H9 (cell line): ENCODE results near the gene IL17RA. TPM values are rescaled to one million over a fixed set of nuclear protein-coding genes. Genes with fewer than 3 reads are reported as not detected.

Experiments
- DNase-seq: peaks from one replicate; pipeline ENCODE4 v3.0.0-alpha.2; 2017
- H2AFZ ChIP-seq: one replicate; pipeline ENCODE4 v1.6.1; 2013; ENCODE audit warnings: mild to moderate bottlenecking, low read length, control low read depth, moderate library complexity
- H2AK5ac ChIP-seq: 2 replicates; pipeline ENCODE4 v1.6.1; 2013; ENCODE audit warnings: low read length, control low read depth, mixed read lengths; ENCODE audit not compliant: insufficient read length
- H2BK120ac ChIP-seq: one replicate; pipeline ENCODE4 v1.6.1; 2013; ENCODE audit warnings: low read depth, mild to moderate bottlenecking, low read length, control low read depth, inconsistent platforms; ENCODE audit not compliant: poor library complexity, severe bottlenecking
- H2BK12ac ChIP-seq: 2 replicates; pipeline ENCODE4 v1.6.1; 2013; ENCODE audit warnings: low read length, control low read depth, mixed read lengths, low read depth; ENCODE audit not compliant: insufficient read length
- H2BK15ac ChIP-seq: 2 replicates; pipeline ENCODE4 v1.6.1; 2013; ENCODE audit warnings: low read depth, low read length, control low read depth
- H2BK20ac ChIP-seq: one replicate; pipeline ENCODE4 v1.6.1; 2013; ENCODE audit warnings: low read depth, mild to moderate bottlenecking, low read length, control low read depth, inconsistent platforms; ENCODE audit not compliant: poor library complexity, severe bottlenecking
- H2BK5ac ChIP-seq: 2 replicates; pipeline ENCODE4 v1.6.1; 2013; ENCODE audit warnings: low read length, control low read depth, mixed read lengths; ENCODE audit not compliant: insufficient read length
- H3K14ac ChIP-seq: 2 replicates; pipeline ENCODE4 v1.6.1; 2013; ENCODE audit warnings: low read length, control low read depth; ENCODE audit not compliant: insufficient read depth
- H3K18ac ChIP-seq: 2 replicates; pipeline ENCODE4 v1.6.1; 2013; ENCODE audit warnings: low read depth, mild to moderate bottlenecking, mixed read lengths, low read length, control low read depth; ENCODE audit not compliant: insufficient read length
- H3K23ac ChIP-seq: 2 replicates; pipeline ENCODE4 v1.6.1; 2013; ENCODE audit warnings: low read length, control low read depth, mixed read lengths, low read depth; ENCODE audit not compliant: insufficient read length
- H3K23me2 ChIP-seq: 2 replicates; pipeline ENCODE4 v1.6.1; 2013; ENCODE audit warnings: low read depth, mild to moderate bottlenecking, mixed read lengths, low read length, control low read depth; ENCODE audit not compliant: insufficient read length, poor library complexity, severe bottlenecking
- H3K27ac ChIP-seq: 2 replicates; pipeline ENCODE4 v1.5.1; 2013; ENCODE audit warnings: low read length, control low read depth, mixed read lengths, low read depth; ENCODE audit not compliant: insufficient read length
- H3K27me3 ChIP-seq: 2 replicates; pipeline ENCODE4 v1.6.1; 2013; ENCODE audit warnings: low read length, control low read depth, inconsistent platforms; ENCODE audit not compliant: insufficient read depth
- H3K4ac ChIP-seq: 2 replicates; pipeline ENCODE4 v1.6.1; 2013; ENCODE audit warnings: low read depth, mild to moderate bottlenecking, control low read depth, inconsistent platforms, low read length, moderate library complexity
- H3K4me1 ChIP-seq: 2 replicates; pipeline ENCODE4 v1.6.1; 2013; ENCODE audit warnings: low read length, control low read depth, inconsistent platforms; ENCODE audit not compliant: insufficient read depth
- H3K4me2 ChIP-seq: 2 replicates; pipeline ENCODE4 v1.6.1; 2013; ENCODE audit warnings: low read length, control low read depth, mixed read lengths; ENCODE audit not compliant: insufficient read length, insufficient read depth
- H3K56ac ChIP-seq: 2 replicates; pipeline ENCODE4 v1.6.1; 2013; ENCODE audit warnings: low read depth, mild to moderate bottlenecking, mixed read lengths, low read length, control low read depth; ENCODE audit not compliant: insufficient read length
- H3K79me1 ChIP-seq: 2 replicates; pipeline ENCODE4 v1.6.1; 2013; ENCODE audit warnings: low read depth, mild to moderate bottlenecking, moderate library complexity, low read length, control low read depth, inconsistent platforms; ENCODE audit not compliant: insufficient read depth, poor library complexity, severe bottlenecking
- H3K79me2 ChIP-seq: 2 replicates; pipeline ENCODE4 v1.6.1; 2013; ENCODE audit warnings: low read length, control low read depth, inconsistent platforms; ENCODE audit not compliant: insufficient read depth
- H3K9ac ChIP-seq: 2 replicates; pipeline ENCODE4 v1.6.1; 2013; ENCODE audit warnings: low read length, control low read depth, mixed read lengths; ENCODE audit not compliant: insufficient read length; ENCODE audit errors: extremely low read depth
- H3K9me3 ChIP-seq: one replicate; pipeline ENCODE4 v1.6.1; 2013; ENCODE audit warnings: low read depth, low read length, inconsistent platforms; ENCODE audit not compliant: control insufficient read depth
- H3T11ph ChIP-seq: one replicate; pipeline ENCODE4 v1.6.1; 2013; ENCODE audit warnings: mild to moderate bottlenecking, low read length, control low read depth, inconsistent platforms
- H4K20me1 ChIP-seq: one replicate; pipeline ENCODE4 v1.6.1; 2013; ENCODE audit not compliant: control insufficient read depth, insufficient read length, insufficient read depth
- H4K5ac ChIP-seq: 2 replicates; pipeline ENCODE4 v1.6.1; 2013; ENCODE audit warnings: low read depth, mild to moderate bottlenecking, mixed read lengths, low read length, control low read depth; ENCODE audit not compliant: insufficient read length
- H4K8ac ChIP-seq: replicated peaks from 2 replicates; pipeline ENCODE4 v1.6.1; 2013; ENCODE audit warnings: low read length, control low read depth, mixed read lengths, low read depth; ENCODE audit not compliant: insufficient read length
- H4K91ac ChIP-seq: 2 replicates; pipeline ENCODE4 v1.6.1; 2013; ENCODE audit warnings: low read depth, mild to moderate bottlenecking, moderate library complexity, mixed read lengths, low read length, control low read depth; ENCODE audit not compliant: insufficient read length
- H3K27ac Mint-ChIP-seq, 3 experiments: 2 replicates in 2 of 3; 3 replicates in 1 of 3; pipeline ENCODE4 v1.8.0; 2020 to 2021; ENCODE audit warnings: mixed read lengths in 3 of 3, mild to moderate bottlenecking in 1 of 3, moderate library complexity in 1 of 3
- H3K27me3 Mint-ChIP-seq: 2 replicates; pipeline ENCODE4 v1.8.0; 2021; ENCODE audit warnings: low read depth, mild to moderate bottlenecking, moderate library complexity, mixed read lengths
- H3K36me3 Mint-ChIP-seq, 3 experiments: 2 replicates in 2 of 3; 3 replicates in 1 of 3; pipeline ENCODE4 v1.8.0; 2020 to 2021; ENCODE audit warnings: low read depth in 3 of 3, mixed read lengths in 3 of 3; ENCODE audit not compliant: insufficient read depth in 1 of 3
- H3K4me1 Mint-ChIP-seq, 2 experiments: 2 replicates each; pipeline ENCODE4 v1.8.0; 2020; ENCODE audit warnings: mixed read lengths in 2 of 2
- H3K4me3 Mint-ChIP-seq, 2 experiments: 2 replicates in 1 of 2; 3 replicates in 1 of 2; pipeline ENCODE4 v1.8.0; 2020 to 2021; ENCODE audit warnings: mild to moderate bottlenecking in 2 of 2, mixed read lengths in 2 of 2, moderate library complexity in 1 of 2
- H3K9me3 Mint-ChIP-seq, 2 experiments: 2 replicates in 1 of 2; 3 replicates in 1 of 2; pipeline ENCODE4 v1.8.0; 2020; ENCODE audit warnings: mild to moderate bottlenecking in 2 of 2, mixed read lengths in 2 of 2, moderate library complexity in 1 of 2
- WGBS: extraction: QIAGEN DNeasy Blood & Tissue Kit; methylation state at CpG from one replicate; pipeline ENCODE4 v1.1.7; 2013; ENCODE audit warnings: missing lambda C conversion rate, low lambda C conversion rate, mixed read lengths; ENCODE audit not compliant: insufficient read length; ENCODE audit errors: extremely low coverage; 5-methylcytosine and 5-hydroxymethylcytosine counted together
- total RNA-seq: library from RNA; stranded (reverse); gene quantifications from 2 replicates; pipeline ENCODE4 v1.2.1, GENCODE V29; 2021
- TF ChIP-seq, protein P1 (sequence below): fragments of 200-600 bp; sonication (generic); conservative IDR thresholded peaks from 3 replicates; pipeline ENCODE4 v1.8.0; 2021; ENCODE audit warnings: antibody characterized with exemption, mild to moderate bottlenecking

Gene IL17RA
- total RNA-seq, 1 experiment from 2014 or later, result 12.4 TPM

DNA sequence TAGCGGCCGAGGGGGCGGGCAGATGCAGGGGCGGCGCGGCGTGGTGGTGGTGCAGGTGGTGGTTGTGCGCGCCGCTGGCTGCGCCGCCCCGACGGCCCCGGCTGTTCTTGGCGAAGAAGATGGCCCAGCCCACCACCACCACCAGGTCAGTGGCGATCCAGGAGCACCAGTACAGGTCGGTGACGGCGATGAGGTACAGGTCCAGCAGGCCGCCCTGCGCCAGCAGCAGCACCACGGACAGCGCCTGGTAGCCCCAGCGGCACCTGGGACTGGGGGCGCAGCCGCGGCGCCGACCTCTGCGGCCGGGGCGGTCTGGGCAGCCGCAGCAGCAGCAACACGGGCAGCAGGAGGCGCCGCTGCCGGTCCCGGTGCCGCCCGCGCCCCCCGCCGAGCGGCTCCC is 35.5 kb downstream of the IL17RA start:
- H4K91ac ChIP-seq, result no peak overlapping the region
- H2BK15ac ChIP-seq, result no peak overlapping the region
- H2AFZ ChIP-seq, result no peak overlapping the region
- no peak overlapping the region for H2AK5ac ChIP-seq
- H3K56ac ChIP-seq, result no peak overlapping the region
- no peak overlapping the region for H2BK20ac ChIP-seq
- H3K14ac ChIP-seq, result no peak overlapping the region
- H4K5ac ChIP-seq, result no peak overlapping the region
- peak; percentile 93 for DNase-seq
- peaks cover 0 to 4% (median 0%) of the 10 kb centered on the region in 3 experiments; a peak in 2 of 7 replicates for H3K36me3 Mint-ChIP-seq
- TF ChIP-seq, protein P1, sequence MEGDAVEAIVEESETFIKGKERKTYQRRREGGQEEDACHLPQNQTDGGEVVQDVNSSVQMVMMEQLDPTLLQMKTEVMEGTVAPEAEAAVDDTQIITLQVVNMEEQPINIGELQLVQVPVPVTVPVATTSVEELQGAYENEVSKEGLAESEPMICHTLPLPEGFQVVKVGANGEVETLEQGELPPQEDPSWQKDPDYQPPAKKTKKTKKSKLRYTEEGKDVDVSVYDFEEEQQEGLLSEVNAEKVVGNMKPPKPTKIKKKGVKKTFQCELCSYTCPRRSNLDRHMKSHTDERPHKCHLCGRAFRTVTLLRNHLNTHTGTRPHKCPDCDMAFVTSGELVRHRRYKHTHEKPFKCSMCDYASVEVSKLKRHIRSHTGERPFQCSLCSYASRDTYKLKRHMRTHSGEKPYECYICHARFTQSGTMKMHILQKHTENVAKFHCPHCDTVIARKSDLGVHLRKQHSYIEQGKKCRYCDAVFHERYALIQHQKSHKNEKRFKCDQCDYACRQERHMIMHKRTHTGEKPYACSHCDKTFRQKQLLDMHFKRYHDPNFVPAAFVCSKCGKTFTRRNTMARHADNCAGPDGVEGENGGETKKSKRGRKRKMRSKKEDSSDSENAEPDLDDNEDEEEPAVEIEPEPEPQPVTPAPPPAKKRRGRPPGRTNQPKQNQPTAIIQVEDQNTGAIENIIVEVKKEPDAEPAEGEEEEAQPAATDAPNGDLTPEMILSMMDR, result no peak; the same call in 2 of the 3 replicates
- H3K27me3 ChIP-seq, result no peaks in the 10 kb centered on the region
- H3K23ac ChIP-seq, result no peak overlapping the region
- H3K4me3 Mint-ChIP-seq, result peak overlapping the region; percentile 52 to 70; a peak in 4 of 5 replicates
- H3K9ac ChIP-seq, result no peak overlapping the region
- no peak overlapping the region for H3K27ac ChIP-seq
- H2BK5ac ChIP-seq, result no peak overlapping the region
- H3K27ac Mint-ChIP-seq, result no peak overlapping the region
- H4K8ac ChIP-seq, result no peak overlapping the region
- H3K9me3 Mint-ChIP-seq, result no peaks in the 10 kb centered on the region
- no peaks in the 10 kb centered on the region for H4K20me1 ChIP-seq
- WGBS, result no CpG with 5 or more reads among the region's 45 CpGs
- H3K27me3 Mint-ChIP-seq, result peaks cover 7% of the 10 kb centered on the region
- no peaks in the 10 kb centered on the region for H3K79me1 ChIP-seq
- H3K18ac ChIP-seq, result no peak overlapping the region
- no peak overlapping the region for H3T11ph ChIP-seq
- H2BK120ac ChIP-seq, result no peak overlapping the region
- peaks cover 35 to 37% of the 10 kb centered on the region in 2 experiments for H3K4me1 Mint-ChIP-seq
- peak overlapping the region; percentile 14 for H3K4me2 ChIP-seq
- no peaks in the 10 kb centered on the region for H3K9me3 ChIP-seq
- peaks cover 6% of the 10 kb centered on the region for H3K23me2 ChIP-seq
- no peak overlapping the region for H3K4ac ChIP-seq
- H3K4me1 ChIP-seq, result no peaks in the 10 kb centered on the region; the same call in 1 of the 2 replicates
- no peak overlapping the region for H2BK12ac ChIP-seq
- no peaks in the 10 kb centered on the region for H3K79me2 ChIP-seq
